HCT116 (cell line): ENCODE data around the gene EYA2. TPM values are rescaled to one million over a fixed set of nuclear protein-coding genes. Genes with fewer than 3 reads are reported as not detected.

Experiments
- CBX3 ChIP-seq: IDR thresholded peaks from 2 replicates; pipeline ENCODE4 v1.6.1; 2012; ENCODE audit warnings: low read depth
- ELF1 ChIP-seq: IDR thresholded peaks from 2 replicates; pipeline ENCODE4 v1.6.1; 2012; ENCODE audit warnings: low read depth, borderline replicate concordance
- EZH2phosphoT487 ChIP-seq: fragments of 200-600 bp; IDR thresholded peaks from 2 replicates; pipeline ENCODE4 v1.6.1; 2018; ENCODE audit warnings: antibody characterized with exemption, borderline replicate concordance
- SIN3A ChIP-seq: IDR thresholded peaks from 2 replicates; pipeline ENCODE4 v1.6.1; 2012; ENCODE audit warnings: low read depth
- SP1 ChIP-seq: IDR thresholded peaks from 2 replicates; pipeline ENCODE4 v1.6.1; 2012; ENCODE audit warnings: low read depth
- ZNF274 ChIP-seq: fragments of 200-500 bp; sonication (Bioruptor generic); IDR thresholded peaks from 2 replicates; pipeline ENCODE4 v1.6.1; 2014; ENCODE audit warnings: mild to moderate bottlenecking, low read depth, low read length, inconsistent platforms
- total RNA-seq: library from RNA; stranded (reverse); gene quantifications from one replicate; pipeline ENCODE4 v1.2.1, GENCODE V29; 2021; ENCODE audit not compliant: unreplicated experiment
- TF ChIP-seq, protein P1 (sequence below): IDR thresholded peaks from 2 replicates; pipeline ENCODE4 v1.6.1; 2011; ENCODE audit warnings: mild to moderate bottlenecking, low read length, moderate library complexity; ENCODE audit not compliant: insufficient replicate concordance; ENCODE audit errors: extremely low read depth
- TF ChIP-seq, protein P2 (sequence below): IDR thresholded peaks from 2 replicates; pipeline ENCODE4 v1.6.1; 2012
- TF ChIP-seq, protein P3 (sequence below), 3 experiments: fragments of 200-600 bp in 1 of 3; sonication (generic) in 1 of 3; IDR thresholded peaks in 2 of 3; conservative IDR thresholded peaks in 1 of 3; 2 replicates each; pipeline ENCODE4 v1.5.1; 2012 to 2017; ENCODE audit warnings: low read depth in 2 of 3, low read length in 2 of 3, antibody characterized with exemption in 1 of 3, borderline replicate concordance in 1 of 3, control low read depth in 1 of 3, mild to moderate bottlenecking in 1 of 3, mixed read lengths in 1 of 3, mixed run types in 1 of 3, moderate library complexity in 1 of 3; ENCODE audit not compliant: insufficient read depth in 1 of 3

The EYA2 gene
- total RNA-seq, 1 experiment from 2014 or later = not detected

DNA sequence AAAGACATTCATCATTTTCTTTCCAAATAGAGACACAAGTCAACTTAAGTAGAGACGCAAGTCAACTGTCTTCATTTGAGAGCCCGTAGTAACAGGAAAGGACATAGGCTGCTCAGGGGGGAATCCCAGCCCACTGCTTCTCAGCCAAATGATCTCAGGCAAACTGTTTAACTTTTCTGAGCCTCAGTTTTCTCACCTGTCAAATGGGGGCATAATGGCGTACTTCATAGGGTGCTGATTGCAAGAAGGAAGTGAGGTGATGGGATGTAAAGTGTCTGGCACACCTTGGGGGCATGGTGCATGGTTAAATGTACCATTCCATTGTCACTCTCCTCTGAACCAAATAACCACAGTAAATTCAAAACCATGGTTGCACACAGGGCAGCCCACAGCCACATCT is 96.5 kb downstream of the EYA2 start (continued):
- TF ChIP-seq, protein P1, sequence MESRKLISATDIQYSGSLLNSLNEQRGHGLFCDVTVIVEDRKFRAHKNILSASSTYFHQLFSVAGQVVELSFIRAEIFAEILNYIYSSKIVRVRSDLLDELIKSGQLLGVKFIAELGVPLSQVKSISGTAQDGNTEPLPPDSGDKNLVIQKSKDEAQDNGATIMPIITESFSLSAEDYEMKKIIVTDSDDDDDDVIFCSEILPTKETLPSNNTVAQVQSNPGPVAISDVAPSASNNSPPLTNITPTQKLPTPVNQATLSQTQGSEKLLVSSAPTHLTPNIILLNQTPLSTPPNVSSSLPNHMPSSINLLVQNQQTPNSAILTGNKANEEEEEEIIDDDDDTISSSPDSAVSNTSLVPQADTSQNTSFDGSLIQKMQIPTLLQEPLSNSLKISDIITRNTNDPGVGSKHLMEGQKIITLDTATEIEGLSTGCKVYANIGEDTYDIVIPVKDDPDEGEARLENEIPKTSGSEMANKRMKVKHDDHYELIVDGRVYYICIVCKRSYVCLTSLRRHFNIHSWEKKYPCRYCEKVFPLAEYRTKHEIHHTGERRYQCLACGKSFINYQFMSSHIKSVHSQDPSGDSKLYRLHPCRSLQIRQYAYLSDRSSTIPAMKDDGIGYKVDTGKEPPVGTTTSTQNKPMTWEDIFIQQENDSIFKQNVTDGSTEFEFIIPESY = no peak
- TF ChIP-seq ZNF274 = no peak
- TF ChIP-seq, protein P2, sequence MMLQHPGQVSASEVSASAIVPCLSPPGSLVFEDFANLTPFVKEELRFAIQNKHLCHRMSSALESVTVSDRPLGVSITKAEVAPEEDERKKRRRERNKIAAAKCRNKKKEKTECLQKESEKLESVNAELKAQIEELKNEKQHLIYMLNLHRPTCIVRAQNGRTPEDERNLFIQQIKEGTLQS = no peak
- TF ChIP-seq SIN3A = no peak
- no peak for TF ChIP-seq ELF1
- TF ChIP-seq, protein P3, sequence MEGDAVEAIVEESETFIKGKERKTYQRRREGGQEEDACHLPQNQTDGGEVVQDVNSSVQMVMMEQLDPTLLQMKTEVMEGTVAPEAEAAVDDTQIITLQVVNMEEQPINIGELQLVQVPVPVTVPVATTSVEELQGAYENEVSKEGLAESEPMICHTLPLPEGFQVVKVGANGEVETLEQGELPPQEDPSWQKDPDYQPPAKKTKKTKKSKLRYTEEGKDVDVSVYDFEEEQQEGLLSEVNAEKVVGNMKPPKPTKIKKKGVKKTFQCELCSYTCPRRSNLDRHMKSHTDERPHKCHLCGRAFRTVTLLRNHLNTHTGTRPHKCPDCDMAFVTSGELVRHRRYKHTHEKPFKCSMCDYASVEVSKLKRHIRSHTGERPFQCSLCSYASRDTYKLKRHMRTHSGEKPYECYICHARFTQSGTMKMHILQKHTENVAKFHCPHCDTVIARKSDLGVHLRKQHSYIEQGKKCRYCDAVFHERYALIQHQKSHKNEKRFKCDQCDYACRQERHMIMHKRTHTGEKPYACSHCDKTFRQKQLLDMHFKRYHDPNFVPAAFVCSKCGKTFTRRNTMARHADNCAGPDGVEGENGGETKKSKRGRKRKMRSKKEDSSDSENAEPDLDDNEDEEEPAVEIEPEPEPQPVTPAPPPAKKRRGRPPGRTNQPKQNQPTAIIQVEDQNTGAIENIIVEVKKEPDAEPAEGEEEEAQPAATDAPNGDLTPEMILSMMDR (IDR thresholded peaks at IDR 0.05 in 2 of 3, conservative IDR thresholded peaks at IDR 0.05 in 1 of 3; ENCODE audit: borderline replicate concordance in 1 of 3, insufficient read depth in 1 of 3, low read depth in 2 of 3, low read length in 2 of 3) = no peak
- no peak for TF ChIP-seq EZH2phosphoT487
- TF ChIP-seq CBX3 = no peak
- TF ChIP-seq SP1 = no peak
